Activated gamma-delta T cell treated with Interleukin-2 at 50 U/mL for 16 hours (primary cell): ENCODE measurements around the gene RASGRP4.
A peak's percentile ranks its signal among the peaks of the same experiment; 100 is the strongest.

ENCODE experiments used
- DNase-seq: peaks from one replicate; pipeline ENCODE4 v3.0.0-alpha.2; 2020

Gene RASGRP4

GRCh38 chr19:38388349-38389100 lies 37.5 kb downstream of the RASGRP4 start, which contains the start of gene SPRED3:
TSS of gene SPRED3 (plus strand) at chr19:38388697. CDS start at chr19:38390303, 1,606 bp downstream.
- DNase-seq, result no peak

GRCh38 chr19:38387550-38388348 lies 38.3 kb downstream of the RASGRP4 start, which contains the start of gene GGN:
TSS of gene GGN (minus strand) at chr19:38388034. CDS start at chr19:38387261, 773 bp downstream.
- peak; percentile 66 for DNase-seq

GRCh38 chr19:38386971-38387549 lies 39.0 kb downstream of the RASGRP4 start:
- no peak for DNase-seq

- no peak for DNase-seq
Observed at GRCh38 chr19:38386300-38386970, 39.6 kb downstream of the RASGRP4 start.

- DNase-seq, result no peak
Observed at GRCh38 chr19:38385804-38386257, 40.2 kb downstream of the RASGRP4 start.

GRCh38 chr19:38385057-38385803 lies 40.8 kb downstream of the RASGRP4 start:
- no peak for DNase-seq

GRCh38 chr19:38384209-38385027 lies 41.6 kb downstream of the RASGRP4 start:
- DNase-seq, result no peak

- no peak for DNase-seq
Observed at GRCh38 chr19:38383743-38384142, 42.3 kb downstream of the RASGRP4 start.

GRCh38 chr19:38383184-38383583 lies 42.8 kb downstream of the RASGRP4 start:
- no peak for DNase-seq

GRCh38 chr19:38381138-38381537 lies 44.9 kb downstream of the RASGRP4 start:
- no peak for DNase-seq

- DNase-seq, result no peak
Observed at GRCh38 chr19:38378866-38379265, 47.2 kb downstream of the RASGRP4 start.

GRCh38 chr19:38377052-38377451 lies 49.0 kb downstream of the RASGRP4 start:
- no peak for DNase-seq

GRCh38 chr19:38376576-38376975 lies 49.4 kb downstream of the RASGRP4 start:
- no peak for DNase-seq

- DNase-seq, result no peak
Observed at GRCh38 chr19:38375748-38376147, 50.3 kb downstream of the RASGRP4 start.

GRCh38 chr19:38375098-38375493 lies 50.9 kb downstream of the RASGRP4 start:
- no peak for DNase-seq

- peak; percentile 98 for DNase-seq
Observed at GRCh38 chr19:38374332-38375097, 51.5 kb downstream of the RASGRP4 start, which contains the start of gene PSMD8. TSS of gene PSMD8 (plus strand) at chr19:38374571. CDS start at chr19:38374602, 31 bp downstream.

GRCh38 chr19:38373907-38374331 lies 52.1 kb downstream of the RASGRP4 start:
- no peak for DNase-seq

GRCh38 chr19:38371081-38371480 lies 54.9 kb downstream of the RASGRP4 start:
- no peak for DNase-seq

- DNase-seq, result no peak
Observed at GRCh38 chr19:38370299-38370698, 55.7 kb downstream of the RASGRP4 start.

- DNase-seq, result no peak
Observed at GRCh38 chr19:38369584-38369983, 56.4 kb downstream of the RASGRP4 start.
